Myocyte (in vitro differentiated cells): Measurements from ENCODE around the gene PREX1. TPM values are rescaled to one million over a fixed set of nuclear protein-coding genes. Genes with fewer than 3 reads are reported as not detected.
"Not testable (repeated sequence)": the region's sequence is repeated elsewhere in the genome, so short reads cannot be mapped to it uniquely, and the experiment has no call there.

Experiments
- DNase-seq: peaks from one replicate; pipeline ENCODE4 v3.0.0-alpha.2; 2012; ENCODE audit warnings: low read depth
- total RNA-seq: library from RNA; depleted of rRNA; stranded (reverse); fragments of >200 nt; gene quantifications from 2 replicates; pipeline ENCODE4 v1.2.3, GENCODE V29; 2014

Gene PREX1
- total RNA-seq, 1 donor from 2014 or later: 5.5 TPM

- DNase-seq: no peak
Observed at GRCh38 chr20:48846516-48847492, 19.0 kb upstream of the PREX1 start.

- DNase-seq: no peak
Observed at GRCh38 chr20:48845721-48846306, 18.0 kb upstream of the PREX1 start.

- no peak for DNase-seq
Observed at GRCh38 chr20:48844996-48845395, 17.2 kb upstream of the PREX1 start.

DNA sequence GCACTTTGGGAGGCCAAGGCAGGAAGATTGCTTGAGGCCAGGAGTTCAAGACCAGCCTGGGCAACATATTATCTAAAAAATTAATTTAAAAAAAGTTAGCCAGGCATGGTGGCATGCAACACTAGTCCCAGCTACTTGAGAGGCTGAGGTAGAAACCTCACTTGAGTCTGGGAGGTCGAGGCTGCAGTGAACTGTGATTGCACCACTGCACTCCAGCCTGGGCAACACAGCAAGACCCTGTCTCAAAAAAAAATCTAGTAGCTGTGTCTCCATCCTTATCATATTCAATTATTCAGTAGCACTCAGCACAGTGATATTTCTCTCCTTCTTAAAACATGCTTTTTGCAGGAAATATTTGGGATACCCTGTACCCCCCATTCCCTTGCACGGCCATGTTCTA, 16.1 kb upstream of the PREX1 start:
- DNase-seq: not testable (repeated sequence)

DNA sequence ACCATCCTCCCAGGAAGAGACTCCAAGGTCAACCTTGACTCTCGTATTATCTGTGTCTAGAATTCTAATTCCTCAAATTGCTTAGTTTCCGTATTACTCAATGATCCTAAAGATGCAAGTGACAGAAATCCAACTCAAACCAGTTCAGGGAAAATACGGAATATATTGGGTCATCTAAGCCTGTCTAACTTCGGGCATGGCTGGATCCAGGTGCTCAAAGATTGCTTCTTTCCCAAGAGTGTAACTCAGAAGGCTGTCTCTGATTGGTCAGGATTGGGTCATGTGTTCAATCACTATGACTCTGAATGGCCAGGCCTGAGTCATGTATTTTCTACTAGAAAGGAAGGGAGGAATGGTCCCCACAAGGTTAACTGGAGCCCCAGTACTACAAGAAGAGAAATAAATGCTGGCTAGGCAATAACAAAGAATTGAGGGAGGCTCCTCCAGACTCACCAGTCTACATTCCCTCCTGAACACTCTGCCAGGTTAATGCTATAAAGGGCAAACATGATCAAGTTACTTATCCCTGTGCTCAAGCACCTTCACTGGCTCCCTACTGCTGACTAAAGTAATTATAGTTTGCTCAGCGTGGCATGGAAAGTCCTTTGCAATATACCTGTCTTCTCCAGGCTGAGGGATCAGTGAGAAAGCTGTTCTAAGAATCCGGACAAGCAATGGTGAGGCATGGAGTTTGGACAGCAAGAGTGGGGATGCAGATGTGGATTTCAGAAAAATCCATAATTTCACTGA, 15.4 kb upstream of the PREX1 start:
- DNase-seq: no peak

- DNase-seq: peak; percentile 73
Observed at GRCh38 chr20:48841875-48842529, 14.2 kb upstream of the PREX1 start.

DNA sequence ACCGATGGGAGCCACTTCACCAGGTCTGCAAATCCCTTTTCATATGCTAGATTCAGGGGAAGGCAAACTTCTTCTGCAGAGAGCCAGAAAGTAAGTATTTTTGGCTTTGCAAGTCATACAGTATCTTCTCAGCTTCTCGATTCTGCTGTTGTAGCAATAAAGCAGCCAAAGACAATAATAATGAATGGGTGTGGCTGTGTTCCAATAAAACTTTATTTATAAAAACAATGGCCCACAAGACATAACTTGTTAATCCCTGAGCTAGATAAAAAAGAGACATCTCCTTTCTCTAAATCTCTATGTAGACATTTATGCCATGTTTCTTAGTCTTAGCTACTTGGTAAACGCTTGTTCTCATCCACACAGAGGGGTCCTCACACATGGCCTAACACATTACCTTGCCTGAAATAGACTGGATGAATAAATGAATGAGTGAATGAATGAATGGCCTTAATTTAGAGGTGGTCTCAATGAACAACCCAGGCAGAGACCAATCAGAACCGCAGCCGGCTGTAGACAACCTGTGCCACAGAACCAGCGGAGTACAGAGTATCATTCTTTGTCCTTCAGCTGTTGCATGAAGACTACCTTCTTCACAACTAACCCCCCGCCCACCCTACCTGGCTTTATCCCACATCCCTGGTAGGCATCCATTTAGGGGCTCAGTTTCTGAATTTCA, 13.5 kb upstream of the PREX1 start:
- no peak for DNase-seq

DNA sequence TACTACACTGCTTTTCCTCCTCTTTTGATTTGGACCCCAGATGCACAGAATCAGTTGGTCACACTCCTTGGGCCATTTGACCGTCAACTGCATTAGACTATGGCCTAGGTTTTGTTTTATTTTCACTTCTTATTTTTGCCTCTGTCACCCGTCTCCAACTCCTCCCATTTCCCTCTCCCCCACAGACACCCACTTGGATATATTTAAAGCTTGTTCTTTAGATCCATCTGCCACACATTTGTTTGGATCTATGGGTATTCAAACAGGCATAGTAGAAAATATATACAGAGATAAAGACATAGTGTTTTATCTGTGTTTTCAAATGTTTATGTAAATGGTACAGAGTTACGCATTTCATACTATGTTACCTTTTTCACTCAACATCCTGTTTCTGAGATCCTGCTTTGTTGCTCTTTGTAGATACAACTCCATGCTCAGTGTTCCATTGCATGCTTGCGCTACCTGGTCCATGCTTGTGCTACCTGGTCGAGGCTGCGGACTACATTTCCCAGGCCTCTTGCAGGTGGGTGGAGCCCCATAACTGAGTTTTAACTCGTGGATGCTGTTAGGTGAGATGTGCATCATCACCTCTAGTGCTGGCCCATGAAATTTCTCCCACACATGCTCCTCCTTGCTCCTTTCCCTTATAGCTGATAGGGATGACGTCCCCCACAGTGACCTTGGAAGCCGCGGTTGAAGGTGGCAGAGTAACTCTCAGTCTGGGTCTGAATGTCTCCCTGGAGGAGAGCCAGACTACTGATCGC, 11.5 kb upstream of the PREX1 start:
- no peak for DNase-seq

GRCh38 chr20:48837014-48837413, 9.2 kb upstream of the PREX1 start:
- no peak for DNase-seq

- no peak for DNase-seq
Observed at GRCh38 chr20:48835390-48835789, 7.6 kb upstream of the PREX1 start.

GRCh38 chr20:48834278-48834677, 6.5 kb upstream of the PREX1 start:
- DNase-seq: no peak

DNA sequence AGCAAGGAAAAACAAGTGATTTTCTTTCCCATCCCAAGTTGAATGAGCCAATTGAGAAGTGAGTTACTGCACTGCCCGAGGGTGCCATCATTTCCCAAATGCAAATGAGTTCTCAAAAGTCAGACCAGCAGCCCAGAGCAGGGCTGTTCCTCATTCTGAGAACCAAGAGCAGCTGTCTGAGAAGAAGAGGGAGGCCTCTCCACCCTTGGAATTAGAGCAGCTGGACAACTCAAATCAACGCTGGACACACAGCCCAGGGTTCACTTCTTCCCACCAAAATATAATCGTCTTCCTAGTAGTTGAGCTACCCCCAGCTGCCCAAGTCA, 4.6 kb upstream of the PREX1 start:
- peak; percentile 83 for DNase-seq

DNA sequence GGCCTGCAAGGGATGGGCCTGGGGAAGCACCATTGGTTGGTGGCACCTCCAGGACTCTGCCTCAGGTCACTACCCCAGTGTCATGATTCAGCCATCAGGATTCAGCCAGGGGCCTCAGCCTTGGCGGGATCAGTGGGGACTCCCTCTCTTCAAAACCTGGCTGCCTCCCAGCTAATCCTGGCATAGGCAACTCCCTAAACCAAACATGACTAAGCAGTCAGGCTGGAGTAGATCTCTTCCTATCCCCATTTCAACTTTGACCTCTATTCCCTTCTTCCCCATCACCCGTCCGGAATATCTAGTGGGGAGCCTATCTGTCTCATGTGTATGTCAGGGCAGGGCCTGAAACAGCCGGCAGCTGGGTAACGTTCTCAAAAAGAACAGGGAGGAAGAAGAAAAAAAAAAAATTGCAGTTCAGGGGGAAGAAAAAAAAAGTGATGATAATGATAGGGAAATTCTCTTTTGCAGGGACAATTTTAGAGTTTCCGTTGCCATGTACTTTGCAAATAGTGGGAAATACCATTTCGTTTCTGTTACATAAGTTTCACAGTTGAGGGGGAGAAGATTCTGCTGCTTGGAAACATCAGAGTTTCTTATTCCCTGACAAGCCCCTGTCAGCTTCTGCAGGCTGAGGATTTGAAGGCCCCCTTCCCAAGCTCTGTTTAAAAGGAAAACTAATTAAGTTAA, 4.1 kb upstream of the PREX1 start:
- peak; percentile 80 for DNase-seq

DNA sequence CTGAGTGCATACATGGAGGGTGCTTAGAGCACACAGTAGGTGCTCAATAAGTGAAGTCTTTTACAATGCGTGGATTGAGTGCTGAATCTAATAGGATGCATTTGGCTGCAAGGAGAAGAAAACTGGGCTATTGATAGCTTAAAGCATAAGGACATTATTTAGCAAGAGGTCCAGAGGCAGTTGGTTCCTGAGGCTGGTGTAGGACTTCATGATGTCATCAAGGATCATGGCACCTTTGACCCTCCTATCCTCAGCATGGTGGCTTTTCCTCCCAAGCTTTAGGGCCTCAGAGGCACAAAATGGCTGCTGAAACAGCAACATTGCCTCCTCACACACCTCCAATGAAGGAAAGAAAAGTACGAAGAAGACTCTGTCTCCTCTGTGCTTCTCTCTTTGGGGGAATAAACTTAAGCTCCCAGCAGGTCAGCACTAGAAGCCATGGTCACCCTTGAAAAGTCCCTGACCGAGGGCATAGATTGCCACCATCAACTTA, 3.1 kb upstream of the PREX1 start:
- DNase-seq: no peak

DNA sequence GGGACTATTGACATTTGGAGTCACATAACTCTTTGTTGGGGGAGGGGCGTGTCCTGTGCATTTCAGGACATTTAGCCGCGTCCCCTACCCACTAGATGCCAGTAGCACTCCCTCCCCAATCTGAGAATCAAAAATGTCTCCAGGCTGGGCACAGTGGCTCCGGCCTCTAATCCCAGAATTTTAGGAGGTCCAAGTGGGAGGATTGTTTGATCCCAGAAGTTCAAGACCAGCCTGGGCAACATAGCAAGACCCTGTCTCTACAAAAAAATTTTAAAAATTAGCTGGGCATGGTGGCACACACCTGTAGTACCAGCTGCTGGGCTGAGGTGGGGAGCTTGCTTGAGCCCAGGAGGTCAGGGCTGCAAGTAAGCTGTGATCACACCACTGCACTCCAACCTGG, 2.1 kb upstream of the PREX1 start:
- DNase-seq: no peak

DNA sequence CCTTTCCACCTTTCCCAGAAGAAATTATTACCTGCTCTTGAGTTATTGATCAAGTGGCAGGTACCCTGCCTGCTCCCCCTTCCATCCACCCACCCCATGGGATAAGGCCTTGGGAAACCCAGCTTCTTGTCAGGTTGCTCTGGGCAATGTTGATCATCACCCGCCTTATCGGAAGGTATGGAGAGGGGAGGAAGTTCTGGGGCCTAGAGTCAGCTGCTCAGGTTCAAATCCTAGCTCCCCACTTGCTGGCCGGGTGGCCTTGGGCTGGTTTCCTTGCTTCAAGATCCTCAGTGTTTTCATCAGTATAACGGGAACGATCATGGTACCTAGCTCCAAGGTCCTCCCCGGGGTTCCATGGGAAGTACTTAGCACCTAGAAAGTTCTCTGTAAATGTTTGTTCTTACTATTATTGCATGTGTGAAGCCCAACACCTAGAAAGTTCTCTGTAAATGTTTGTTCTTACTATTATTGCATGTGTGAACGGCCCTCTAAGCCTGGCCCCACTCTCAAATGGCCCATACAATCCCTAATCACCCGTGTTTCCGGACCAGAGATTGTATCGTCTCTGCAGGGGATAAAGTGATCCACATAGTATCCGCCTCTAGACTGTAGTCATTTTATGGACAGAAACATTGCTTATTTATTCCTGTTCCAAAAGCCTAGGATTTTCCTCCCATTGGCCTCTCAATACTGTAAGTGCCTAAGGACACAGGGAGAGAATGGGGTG, 1.1 kb upstream of the PREX1 start:
- no peak for DNase-seq

DNA sequence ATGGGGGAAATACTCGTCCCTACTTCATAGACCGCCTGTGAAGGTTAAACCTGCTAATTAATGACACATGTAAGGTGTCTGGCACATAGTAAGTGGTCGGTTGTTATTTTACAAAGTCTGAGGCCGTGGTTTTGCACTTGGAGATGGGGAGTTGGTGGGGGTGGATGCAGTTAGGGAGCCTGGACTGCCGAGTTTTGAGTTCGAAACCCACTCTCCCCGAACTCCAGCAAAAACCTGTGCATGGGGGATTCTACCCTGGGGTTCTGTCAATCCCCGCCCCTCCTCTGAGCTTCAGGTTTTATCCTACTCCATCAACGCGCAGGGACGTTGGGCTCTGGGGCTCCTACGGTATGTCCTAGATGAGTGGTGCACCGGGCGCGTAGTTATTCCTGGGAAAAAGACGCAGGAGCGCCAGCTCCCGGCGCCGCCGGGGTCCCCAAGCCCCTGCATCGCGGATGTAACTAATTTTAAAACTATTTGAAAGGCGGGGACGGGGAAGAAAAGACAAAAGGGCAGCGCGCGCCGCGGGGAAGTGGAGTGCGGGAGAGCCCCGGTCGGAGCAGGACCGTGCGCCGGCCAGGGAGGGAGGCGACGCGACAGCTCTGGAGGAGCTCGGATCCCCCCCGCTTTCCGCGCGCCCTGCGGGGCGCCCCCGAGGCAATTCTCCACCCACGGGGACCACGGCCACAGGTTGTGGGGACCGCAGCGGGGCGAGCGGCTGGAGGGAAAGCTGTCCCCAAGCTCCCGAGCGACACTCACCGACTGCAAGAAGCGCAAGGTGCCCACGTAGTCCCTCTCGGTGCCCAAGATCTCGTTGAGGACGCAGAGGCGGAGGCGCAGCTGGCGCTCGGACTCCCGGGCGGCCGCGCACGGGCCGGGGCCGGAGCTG, 672 bp downstream of the PREX1 start:
- DNase-seq: peak; percentile 47

GRCh38 chr20:48826480-48826879, 1.3 kb downstream of the PREX1 start:
- DNase-seq: not testable (repeated sequence)
